Erythroblast (primary cell): ENCODE measurements around the gene ARHGEF11.

Experiments used
- GATA1 ChIP-seq: IDR thresholded peaks from 2 replicates; pipeline ENCODE4 v1.6.1; 2011; ENCODE audit warnings: low read depth, mild to moderate bottlenecking, control low read depth, low read length, moderate library complexity
- POLR2A ChIP-seq: IDR thresholded peaks from 2 replicates; pipeline ENCODE4 v1.6.1; 2011; ENCODE audit warnings: mild to moderate bottlenecking, low read length

DNA sequence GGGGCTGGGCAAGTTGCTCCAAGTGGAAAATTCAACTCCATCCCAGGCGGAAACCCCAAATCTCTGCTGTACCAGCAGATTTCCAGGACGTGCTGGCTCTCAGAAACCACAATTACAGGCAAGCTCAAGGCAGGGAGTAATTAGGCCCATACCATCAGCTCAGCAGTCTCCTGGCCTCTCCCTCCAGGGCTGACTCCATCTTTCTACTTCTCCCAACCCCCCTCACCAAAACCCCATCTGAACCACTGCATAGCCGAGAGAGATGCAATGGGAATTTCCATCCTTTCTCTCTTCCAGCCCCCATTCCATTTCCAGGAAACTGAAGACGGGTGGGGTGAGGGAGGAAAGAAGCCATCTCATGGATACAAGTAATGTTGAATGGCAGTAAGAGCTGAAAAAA, 41.2 kb downstream of the ARHGEF11 start:
- TF ChIP-seq POLR2A (no peak), GATA1 (no peak)
